Liver (tissue), 9 donors: ENCODE measurements around the gene DOK6. TPM values are rescaled to one million over a fixed set of nuclear protein-coding genes. Genes with fewer than 3 reads are reported as not detected.

Source experiments
- DNase-seq: peaks from one replicate; pipeline ENCODE4 v3.0.0-alpha.2; 2017; ENCODE audit warnings: low spot score
- H3K27ac ChIP-seq, 2 donors: one replicate each; pipeline ENCODE4 v1.7.0; 2013; ENCODE audit warnings: inconsistent platforms in 2 of 2, low read length in 2 of 2, control low read depth in 1 of 2, low read depth in 1 of 2, mild to moderate bottlenecking in 1 of 2
- H3K27me3 ChIP-seq, 4 donors: one replicate each; pipeline versions ENCODE4 v1.6.1 to v1.7.0; 2013; ENCODE audit warnings: low read length in 3 of 4, inconsistent platforms in 1 of 4, mild to moderate bottlenecking in 1 of 4, moderate library complexity in 1 of 4; ENCODE audit not compliant: control insufficient read depth in 4 of 4, insufficient read depth in 4 of 4
- H3K36me3 ChIP-seq, 4 donors: one replicate each; pipeline versions ENCODE4 v1.6.1 to v1.7.0; 2013; ENCODE audit warnings: low read length in 3 of 4, mild to moderate bottlenecking in 3 of 4, low read depth in 1 of 4, moderate library complexity in 1 of 4; ENCODE audit not compliant: control insufficient read depth in 4 of 4, insufficient read depth in 3 of 4
- H3K4me1 ChIP-seq, 4 donors: one replicate each; pipeline versions ENCODE4 v1.6.1 to v1.7.0; 2013; ENCODE audit warnings: low read length in 3 of 4, mild to moderate bottlenecking in 3 of 4, moderate library complexity in 1 of 4; ENCODE audit not compliant: control insufficient read depth in 4 of 4, insufficient read depth in 4 of 4
- H3K4me3 ChIP-seq, 3 donors: one replicate each; pipeline versions ENCODE4 v1.6.1 to v1.7.0; 2013; ENCODE audit warnings: low read length in 3 of 3, control low read depth in 1 of 3, low read depth in 1 of 3, mild to moderate bottlenecking in 1 of 3
- H3K9ac ChIP-seq, 2 donors: one replicate each; pipeline ENCODE4 v1.7.0; 2013; ENCODE audit warnings: low read length in 2 of 2, mild to moderate bottlenecking in 2 of 2, moderate library complexity in 2 of 2, control low read depth in 1 of 2, low read depth in 1 of 2
- H3K9me3 ChIP-seq, 4 donors: one replicate each; pipeline versions ENCODE4 v1.6.1 to v1.7.0; 2013; ENCODE audit warnings: low read length in 3 of 4; ENCODE audit not compliant: control insufficient read depth in 4 of 4
- ATF3 ChIP-seq: IDR thresholded peaks from 2 replicates; pipeline ENCODE4 v1.6.1; 2016; ENCODE audit warnings: antibody characterized with exemption
- CTCF ChIP-seq: fragments of 150-350 bp; IDR thresholded peaks from 2 replicates; pipeline ENCODE4 v1.5.1; 2017; ENCODE audit warnings: improper control_type of control experiment, low read depth, low read length; ENCODE audit not compliant: missing input control
- EGR1 ChIP-seq, 2 donors: IDR thresholded peaks; 2 replicates each; pipeline ENCODE4 v1.6.1; 2016 to 2018; ENCODE audit warnings: antibody characterized with exemption in 2 of 2, low read depth in 2 of 2
- FOXA1 ChIP-seq: IDR thresholded peaks from 2 replicates; pipeline ENCODE4 v1.6.1; 2016; ENCODE audit warnings: antibody characterized with exemption
- FOXA2 ChIP-seq: IDR thresholded peaks from 2 replicates; pipeline ENCODE4 v1.6.1; 2016; ENCODE audit warnings: antibody characterized with exemption
- GABPA ChIP-seq, 2 donors: IDR thresholded peaks in 1 of 2; conservative IDR thresholded peaks in 1 of 2; 2 replicates each; pipeline ENCODE4 v1.6.1; 2016; ENCODE audit warnings: antibody characterized with exemption in 2 of 2, mild to moderate bottlenecking in 1 of 2, moderate library complexity in 1 of 2
- HNF4A ChIP-seq, 2 donors: conservative IDR thresholded peaks; 2 replicates each; pipeline ENCODE4 v1.6.1; 2016; ENCODE audit warnings: antibody characterized with exemption in 2 of 2, mild to moderate bottlenecking in 2 of 2
- HNF4G ChIP-seq: IDR thresholded peaks from 2 replicates; pipeline ENCODE4 v1.6.1; 2016; ENCODE audit warnings: antibody characterized with exemption
- JUND ChIP-seq, 2 donors: IDR thresholded peaks; 2 replicates each; pipeline ENCODE4 v1.6.1; 2016; ENCODE audit warnings: antibody characterized with exemption in 2 of 2
- NR2F2 ChIP-seq: IDR thresholded peaks from 2 replicates; pipeline ENCODE4 v1.6.1; 2016; ENCODE audit warnings: antibody characterized with exemption
- RAD21 ChIP-seq, 2 donors: IDR thresholded peaks; 2 replicates each; pipeline ENCODE4 v1.6.1; 2016; ENCODE audit warnings: antibody characterized with exemption in 2 of 2, mild to moderate bottlenecking in 2 of 2
- REST ChIP-seq: IDR thresholded peaks from 2 replicates; pipeline ENCODE4 v1.6.1; 2016; ENCODE audit warnings: antibody characterized with exemption, mild to moderate bottlenecking
- RXRA ChIP-seq, 2 donors: IDR thresholded peaks; 2 replicates each; pipeline ENCODE4 v1.6.1; 2017 to 2018; ENCODE audit warnings: antibody characterized with exemption in 2 of 2, mild to moderate bottlenecking in 1 of 2
- SP1 ChIP-seq: IDR thresholded peaks from 2 replicates; pipeline ENCODE4 v1.6.1; 2018; ENCODE audit warnings: antibody characterized with exemption, mild to moderate bottlenecking
- TAF1 ChIP-seq: conservative IDR thresholded peaks from 2 replicates; pipeline ENCODE4 v1.6.1; 2016; ENCODE audit warnings: antibody characterized with exemption, mild to moderate bottlenecking
- YY1 ChIP-seq: IDR thresholded peaks from 2 replicates; pipeline ENCODE4 v1.6.1; 2016; ENCODE audit warnings: antibody characterized with exemption, mild to moderate bottlenecking
- ZBTB33 ChIP-seq: IDR thresholded peaks from 2 replicates; pipeline ENCODE4 v1.6.1; 2016; ENCODE audit warnings: antibody characterized with exemption
- WGBS: extraction: QIAGEN DNeasy Blood & Tissue Kit; methylation state at CpG from one replicate; pipeline ENCODE4 v1.1.7; 2013; 5-methylcytosine and 5-hydroxymethylcytosine counted together
- polyA plus RNA-seq, 2 donors: library from polyadenylated mRNA; stranded (reverse) in 1 of 2; unstranded in 1 of 2; fragments of 200-250 nt in 1 of 2; fragments of >200 nt in 1 of 2; fragmentation: Nextera tagmentation in 1 of 2; extraction: Ambion mirVana in 1 of 2; gene quantifications; one replicate each; pipeline versions ENCODE4 v1.2.1 to v1.2.3, GENCODE V29; 2013 to 2015
- total RNA-seq, 2 donors: library from RNA; depleted of rRNA; stranded (reverse); fragments of >200 nt; gene quantifications; one replicate each; pipeline ENCODE4 v1.2.3, GENCODE V29; 2014
- TF ChIP-seq, protein P1 (sequence below): IDR thresholded peaks from 2 replicates; pipeline ENCODE4 v1.6.1; 2016; ENCODE audit warnings: antibody characterized with exemption
- donor health status: healthy.
- donor health status: healthy.
- donor health status: healthy.
- donor health status: healthy.
- donor health status: healthy.

Gene DOK6
- total and polyA plus RNA-seq, 4 donors, result 0.08 to 1.1 (median 0.67) TPM

- no peaks in the 10 kb centered on the region for H3K36me3 ChIP-seq
- H3K27ac ChIP-seq, result no peak overlapping the region
- TF ChIP-seq, protein P1, sequence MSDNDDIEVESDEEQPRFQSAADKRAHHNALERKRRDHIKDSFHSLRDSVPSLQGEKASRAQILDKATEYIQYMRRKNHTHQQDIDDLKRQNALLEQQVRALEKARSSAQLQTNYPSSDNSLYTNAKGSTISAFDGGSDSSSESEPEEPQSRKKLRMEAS, result no peak
- TF ChIP-seq JUND (IDR thresholded peaks at IDR 0.05) (no peak), EGR1 (IDR thresholded peaks at IDR 0.05; ENCODE audit: low read depth in 2 of 2) (no peak), TAF1 (no peak), HNF4G (no peak), RAD21 (IDR thresholded peaks at IDR 0.05) (no peak), ZBTB33 (no peak), HNF4A (conservative IDR thresholded peaks at IDR 0.05) (no peak), REST (no peak), GABPA (IDR thresholded peaks at IDR 0.05 in 1 of 2, conservative IDR thresholded peaks at IDR 0.05 in 1 of 2) (no peak), CTCF (no peak), RXRA (IDR thresholded peaks at IDR 0.05) (no peak), FOXA2 (no peak), SP1 (no peak)
- H3K4me1 ChIP-seq, result no peaks in the 10 kb centered on the region
- H3K27me3 ChIP-seq, result no peaks in the 10 kb centered on the region
- H3K9ac ChIP-seq, result no peak overlapping the region
- no peak for DNase-seq
- H3K4me3 ChIP-seq, result no peak overlapping the region
- peaks cover 2 to 9% (median 6%) of the 10 kb centered on the region in 4 donors for H3K9me3 ChIP-seq
- 95% methylated on average over 2 of the region's 2 CpGs for WGBS
Measured at GRCh38 chr18:69435000-69435399, 34.3 kb downstream of the DOK6 start.

GRCh38 chr18:69444221-69444620, 43.5 kb downstream of the DOK6 start:
- H3K9ac ChIP-seq, result no peak overlapping the region
- peaks cover 0 to under 1% (median under 1%) of the 10 kb centered on the region in 4 donors for H3K9me3 ChIP-seq
- no peak overlapping the region for H3K4me3 ChIP-seq
- H3K36me3 ChIP-seq, result no peaks in the 10 kb centered on the region
- H3K4me1 ChIP-seq, result no peaks in the 10 kb centered on the region
- WGBS, result 86% methylated on average over 4 of the region's 4 CpGs
- DNase-seq, result no peak
- H3K27ac ChIP-seq, result no peak overlapping the region
- no peaks in the 10 kb centered on the region for H3K27me3 ChIP-seq
- TF ChIP-seq HNF4A (conservative IDR thresholded peaks at IDR 0.05) (no peak), CTCF (no peak), RXRA (IDR thresholded peaks at IDR 0.05) (no peak), YY1 (no peak), JUND (IDR thresholded peaks at IDR 0.05) (no peak), ZBTB33 (no peak), ATF3 (no peak), GABPA (IDR thresholded peaks at IDR 0.05 in 1 of 2, conservative IDR thresholded peaks at IDR 0.05 in 1 of 2) (no peak), TAF1 (no peak), HNF4G (no peak), FOXA1 (no peak), FOXA2 (no peak), RAD21 (IDR thresholded peaks at IDR 0.05) (no peak), SP1 (no peak), EGR1 (IDR thresholded peaks at IDR 0.05; ENCODE audit: low read depth in 2 of 2) (no peak), NR2F2 (no peak)
